ENCODE data around the gene LIMA1. TPM values are rescaled to one million over a fixed set of nuclear protein-coding genes. Genes with fewer than 3 reads are reported as not detected.

LIMA1 gene
- polyA plus RNA-seq, 1 donor: 116 TPM

GRCh38 chr12:50218386-50218785, 64.9 kb downstream of the LIMA1 start:
- no peak for DNase-seq (ENCODE audit: low read depth)

- no peak for DNase-seq (ENCODE audit: low read depth)
Measured at GRCh38 chr12:50217202-50217601, 66.1 kb downstream of the LIMA1 start.

DNA sequence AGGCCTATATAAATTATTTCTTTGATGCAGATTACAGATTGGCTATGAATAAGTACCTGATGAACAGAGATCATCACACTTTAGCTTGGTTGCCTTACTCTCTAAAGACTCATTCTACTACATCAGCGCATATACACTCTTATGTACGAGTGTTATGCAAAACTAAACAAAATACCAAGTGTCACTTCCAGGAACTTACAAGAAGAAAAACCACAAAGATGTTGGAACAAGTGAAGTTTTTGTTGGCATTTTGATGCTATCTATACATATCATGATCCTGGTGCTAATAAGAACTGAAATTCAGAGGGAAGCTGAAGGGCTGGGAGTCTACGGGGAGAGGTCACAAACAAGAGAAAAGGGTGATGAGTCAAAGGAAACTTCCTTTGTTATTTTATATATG, 68.3 kb downstream of the LIMA1 start:
- DNase-seq (ENCODE audit: low read depth): no peak

DNA sequence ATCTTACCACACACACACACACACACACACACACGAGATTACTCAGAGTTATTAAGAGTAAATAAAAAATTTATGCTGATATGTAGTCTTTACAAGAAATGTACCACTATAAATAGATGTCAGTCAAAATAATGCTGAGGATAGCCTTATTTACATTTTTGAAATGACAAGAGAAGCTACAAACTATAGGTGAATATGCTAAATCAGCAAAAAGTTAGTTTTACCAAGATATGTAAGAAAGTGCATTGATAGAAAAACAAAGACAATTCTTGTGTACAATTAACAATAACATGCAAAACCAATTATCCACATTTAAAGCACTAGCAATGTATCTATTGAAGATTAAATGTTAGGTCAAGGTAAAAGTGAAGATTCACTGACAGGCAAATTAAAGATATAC, 69.3 kb downstream of the LIMA1 start:
- no peak for DNase-seq (ENCODE audit: low read depth)

DNA sequence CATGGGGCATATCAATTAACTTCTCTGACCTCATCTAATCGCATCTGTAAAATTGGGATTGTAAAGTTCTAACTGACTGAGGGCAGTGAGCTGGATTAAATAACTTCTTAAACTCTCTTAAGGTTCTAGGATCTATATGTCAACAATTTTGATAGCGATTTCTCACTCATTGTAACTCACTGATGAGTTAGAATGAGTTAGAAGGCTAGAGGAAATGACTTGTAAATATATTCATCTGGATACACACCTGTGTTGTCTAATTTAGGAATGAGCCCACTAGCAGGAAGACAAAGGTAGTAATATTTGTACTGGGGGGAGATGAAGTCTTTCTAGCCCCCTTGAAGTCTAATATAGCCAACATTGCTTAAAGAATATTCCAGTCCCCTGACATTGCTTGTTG, 69.9 kb downstream of the LIMA1 start:
- no peak for DNase-seq (ENCODE audit: low read depth)

DNA sequence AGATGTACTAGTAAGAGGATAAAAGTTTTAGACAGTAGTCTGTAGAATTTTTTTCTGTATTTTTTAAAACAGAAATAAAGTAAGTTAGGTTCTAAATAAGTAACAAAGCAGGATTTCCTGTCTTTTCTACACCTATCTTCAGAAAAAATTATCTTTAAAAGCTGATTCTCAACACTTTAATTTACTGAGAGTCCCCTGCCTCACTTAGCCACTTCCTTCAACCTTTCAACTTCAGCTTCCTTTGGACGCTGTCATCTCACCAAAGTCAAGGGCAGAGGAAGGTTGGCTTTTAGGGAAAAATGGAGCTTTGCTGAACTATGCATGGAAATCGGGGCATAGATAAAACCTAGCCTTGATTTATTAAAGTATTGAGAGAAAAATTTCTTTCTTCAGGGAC, 71.3 kb downstream of the LIMA1 start:
- DNase-seq (ENCODE audit: low read depth): no peak

DNA sequence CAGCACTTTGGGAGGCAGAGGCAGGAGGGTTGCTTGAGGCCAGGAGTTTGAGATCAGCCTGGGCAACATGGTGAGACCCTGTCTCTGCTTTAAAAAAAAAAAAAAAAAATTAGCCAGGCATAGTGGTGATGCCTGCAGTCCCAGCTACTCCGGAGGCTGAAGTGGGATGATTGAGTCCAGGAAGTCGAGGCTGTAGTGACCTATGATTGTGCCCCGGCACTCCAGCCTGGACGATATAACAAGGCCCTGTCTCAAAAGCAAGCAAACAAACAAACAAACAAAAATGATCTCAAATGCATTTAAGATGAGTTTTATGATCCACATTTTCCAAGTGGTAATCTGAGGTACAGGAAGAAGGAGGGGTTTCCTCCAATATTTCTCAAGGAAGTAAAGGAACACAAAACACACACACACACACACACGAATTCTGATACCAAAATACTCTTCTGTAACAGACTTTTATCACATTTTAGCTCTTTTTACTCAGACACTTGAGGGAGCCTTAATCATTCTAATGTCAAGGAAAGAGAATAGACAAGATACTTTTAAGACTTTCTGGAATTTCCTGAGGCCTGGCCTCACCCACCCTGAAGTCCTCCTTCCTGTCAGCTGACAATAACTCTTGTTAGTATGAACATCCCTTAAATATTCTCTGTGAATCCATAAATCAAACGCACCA, 71.8 kb downstream of the LIMA1 start:
- no peak for DNase-seq (ENCODE audit: low read depth)

DNA sequence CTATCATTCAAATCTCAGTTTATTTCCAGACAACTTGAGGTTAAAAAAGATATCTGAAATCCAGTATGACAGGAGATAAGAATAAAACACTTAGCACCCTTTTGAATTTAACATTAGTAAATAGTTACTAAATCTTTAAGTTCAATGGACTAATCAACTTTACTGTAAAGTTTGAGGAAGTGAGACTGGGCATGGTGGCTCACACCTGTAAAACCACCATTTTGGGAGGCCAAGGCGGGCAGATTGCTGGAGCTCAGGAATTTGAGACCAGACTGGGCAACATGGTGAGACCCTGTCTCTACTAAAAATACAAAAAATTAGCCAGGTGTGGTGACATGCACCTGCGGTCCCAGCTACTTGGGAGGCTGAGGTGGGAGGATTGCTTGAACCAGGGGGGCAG, 75.9 kb downstream of the LIMA1 start:
- no peak for DNase-seq (ENCODE audit: low read depth)

- DNase-seq (ENCODE audit: low read depth): no peak
Measured at GRCh38 chr12:50205648-50206047, 77.7 kb downstream of the LIMA1 start.

DNA sequence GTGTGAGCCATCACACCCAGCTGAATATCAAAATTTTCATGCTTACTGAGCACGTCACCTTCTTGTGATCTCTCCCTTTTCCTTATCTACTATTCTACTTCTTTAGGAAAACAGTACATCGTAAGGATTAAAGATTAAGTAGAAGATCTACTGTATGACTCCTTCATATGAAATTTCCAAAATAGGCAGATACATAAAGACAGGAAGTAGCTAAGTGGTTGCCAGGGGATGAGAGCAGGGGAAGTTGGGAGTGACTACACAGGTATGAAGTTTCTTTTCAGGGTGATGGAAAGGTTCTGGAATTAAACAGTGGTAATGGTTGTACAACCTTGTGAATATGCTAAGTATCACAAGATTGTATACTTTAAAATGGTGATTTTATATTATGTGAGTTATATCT, 79.6 kb downstream of the LIMA1 start:
- DNase-seq (ENCODE audit: low read depth): no peak

GRCh38 chr12:50201987-50202521, 81.3 kb downstream of the LIMA1 start:
- no peak for DNase-seq (ENCODE audit: low read depth)

DNA sequence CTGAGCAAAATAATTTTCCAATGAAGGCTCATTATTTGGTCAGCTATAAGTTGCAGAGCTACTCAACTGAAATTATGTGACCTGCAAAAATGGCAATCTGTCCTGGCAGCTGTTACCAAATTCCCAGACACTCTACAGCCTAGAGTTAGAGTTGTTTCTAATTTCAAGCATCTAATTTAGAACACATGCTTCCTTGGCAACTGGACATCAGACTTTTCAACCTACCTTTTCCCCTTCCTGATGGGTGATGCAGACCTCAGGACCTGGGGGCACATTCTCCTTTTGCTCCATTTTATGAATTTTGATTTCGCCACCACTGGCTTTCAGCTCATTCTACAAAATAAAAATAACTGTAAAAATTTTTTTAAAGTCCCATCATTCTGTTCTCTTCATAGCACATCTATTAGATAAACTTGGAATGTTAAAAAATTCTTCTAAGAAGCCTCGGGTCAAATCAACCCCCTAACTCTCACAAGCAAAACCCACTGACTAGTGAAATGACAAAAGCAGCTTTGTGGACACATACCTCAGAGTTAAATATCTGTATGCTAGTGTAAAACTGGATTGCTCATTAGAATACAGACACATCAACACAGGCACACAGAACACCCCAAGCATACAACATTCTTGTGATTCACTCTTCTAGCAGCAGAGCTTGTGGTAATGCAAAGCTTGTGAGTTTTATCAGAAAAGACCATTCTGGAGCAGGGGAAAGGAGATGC, 82.6 kb downstream of the LIMA1 start:
- no peak for DNase-seq (ENCODE audit: low read depth)

DNA sequence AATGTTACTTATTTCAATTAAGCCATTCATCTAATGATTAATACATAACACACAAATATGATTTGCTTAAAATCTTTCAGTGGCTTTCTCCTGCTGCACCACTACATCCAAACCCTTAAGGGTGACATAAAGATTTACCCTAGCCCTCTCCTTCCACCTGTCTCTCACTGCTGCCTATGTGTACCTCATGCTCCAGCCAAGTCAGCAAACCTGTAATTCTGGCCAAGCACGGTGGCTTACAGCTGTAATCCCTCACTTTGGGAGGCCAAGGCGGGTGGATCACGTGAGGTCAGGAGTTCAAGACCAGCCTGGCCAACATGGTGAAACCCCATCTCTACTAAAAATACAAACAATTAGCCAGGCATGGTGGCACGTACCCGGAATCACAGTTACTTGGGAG, 84.5 kb downstream of the LIMA1 start:
- DNase-seq (ENCODE audit: low read depth): no peak

GRCh38 chr12:50197297-50197727, 86.0 kb downstream of the LIMA1 start:
- no peak for DNase-seq (ENCODE audit: low read depth)

DNA sequence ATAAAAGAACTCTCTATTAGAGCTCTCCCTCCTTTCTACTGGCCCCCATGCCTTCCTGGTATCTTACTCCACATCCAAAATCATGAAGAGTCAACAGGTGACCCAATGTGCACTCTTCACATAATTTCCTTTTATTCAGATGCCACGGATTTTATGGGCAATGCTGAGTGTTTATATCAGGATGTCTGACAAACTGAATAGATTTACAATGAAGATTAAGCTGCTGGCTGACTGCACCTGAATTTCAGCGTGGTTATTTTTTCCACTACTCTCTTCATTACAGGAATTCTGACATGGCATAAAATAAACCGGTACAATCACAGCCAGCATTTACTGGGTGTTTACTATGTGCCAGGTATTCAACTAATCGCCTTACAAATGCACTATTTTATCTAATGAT, 86.8 kb downstream of the LIMA1 start:
- no peak for DNase-seq (ENCODE audit: low read depth)

- DNase-seq (ENCODE audit: low read depth): no peak
Measured at GRCh38 chr12:50195832-50196231, 87.5 kb downstream of the LIMA1 start.

GRCh38 chr12:50192908-50193307, 90.4 kb downstream of the LIMA1 start:
- no peak for DNase-seq (ENCODE audit: low read depth)

DNA sequence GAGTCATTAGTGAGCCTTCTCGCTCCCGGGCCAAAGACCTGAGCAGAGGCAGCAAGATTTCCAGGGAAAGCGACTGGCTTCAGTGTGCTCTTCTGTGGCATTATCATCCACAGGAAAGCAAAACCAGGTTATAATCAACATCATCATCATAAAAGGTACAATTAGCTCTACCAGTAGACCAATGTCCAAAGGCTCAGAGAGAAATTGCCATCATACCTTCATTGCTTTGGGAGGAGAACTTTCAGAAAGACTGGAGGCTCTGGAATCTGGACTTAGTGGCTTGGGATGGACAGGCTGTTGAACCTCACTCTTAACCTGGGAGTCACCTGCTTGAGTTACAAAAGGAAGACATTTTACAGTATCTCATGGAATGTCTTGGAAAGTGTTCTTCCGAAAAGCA, 91.1 kb downstream of the LIMA1 start:
- DNase-seq (ENCODE audit: low read depth): no peak

DNA sequence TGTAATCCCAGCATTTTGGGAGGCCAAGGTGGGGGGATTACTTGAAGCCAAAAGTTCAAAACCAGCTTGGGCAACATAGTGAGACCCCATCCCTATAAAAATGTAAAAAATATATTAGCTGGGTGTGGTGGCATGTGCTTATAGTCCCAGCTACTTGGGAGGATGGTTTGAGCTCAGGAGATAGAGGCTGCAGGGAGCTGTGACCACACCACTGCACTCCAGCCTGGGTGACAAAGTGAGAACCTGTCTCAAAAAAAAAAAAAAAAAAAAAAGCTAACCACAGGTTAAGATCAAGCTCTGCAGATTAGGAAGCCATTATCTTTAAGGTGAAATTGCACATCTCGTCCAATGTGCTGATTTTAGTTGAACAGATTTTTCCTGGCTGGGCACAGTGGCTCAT, 92.5 kb downstream of the LIMA1 start:
- no peak for DNase-seq (ENCODE audit: low read depth)

- DNase-seq (ENCODE audit: low read depth): no peak
Measured at GRCh38 chr12:50188875-50189575, 94.3 kb downstream of the LIMA1 start.

DNA sequence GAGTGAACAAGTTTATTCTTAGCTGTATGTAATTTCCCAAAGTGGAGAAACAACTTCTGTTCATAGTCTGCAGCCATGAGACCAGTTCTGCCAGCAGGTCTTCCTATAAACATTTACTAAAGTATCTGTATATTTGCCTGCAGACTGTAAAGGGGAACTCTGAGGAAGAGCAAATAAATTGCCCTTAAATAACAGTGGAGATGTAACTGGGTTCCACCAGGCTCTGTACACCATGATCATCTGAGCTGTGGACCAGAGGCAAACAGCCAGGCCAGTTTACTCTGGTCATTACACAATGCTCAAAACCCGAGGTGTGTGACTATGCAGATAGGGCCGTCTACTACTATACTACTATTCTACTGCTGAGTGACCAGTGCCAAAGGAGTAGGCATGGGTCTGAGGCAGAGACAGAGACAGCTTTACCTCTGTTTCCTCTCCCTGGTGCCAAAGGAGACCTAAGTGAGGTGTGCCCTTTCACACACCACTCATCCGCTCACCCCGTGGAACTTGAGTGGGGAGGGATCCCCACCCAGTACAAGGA, 95.0 kb downstream of the LIMA1 start:
- no peak for DNase-seq (ENCODE audit: low read depth)
